Stimulated activated CD4-positive, alpha-beta T cell treated with anti-CD3 and anti-CD28 coated beads, Interleukin-1b, Interleukin-23, amount 100 ng/mL, for 24 hours (primary cell): ENCODE data around the gene RTKN2.
"Not testable (repeated sequence)": the region's sequence is repeated elsewhere in the genome, so short reads cannot be mapped to it uniquely, and the experiment has no call there.

Experiments used
- DNase-seq, 4 experiments: peaks; one replicate each; pipeline ENCODE4 v3.0.0-alpha.2; 2020; ENCODE audit warnings: low read depth in 4 of 4, low spot score in 1 of 4

The RTKN2 gene

GRCh38 chr10:62259998-62260397, 8.6 kb downstream of the RTKN2 start:
- DNase-seq, result no peak

GRCh38 chr10:62259456-62259855, 9.2 kb downstream of the RTKN2 start:
- no peak for DNase-seq

DNA sequence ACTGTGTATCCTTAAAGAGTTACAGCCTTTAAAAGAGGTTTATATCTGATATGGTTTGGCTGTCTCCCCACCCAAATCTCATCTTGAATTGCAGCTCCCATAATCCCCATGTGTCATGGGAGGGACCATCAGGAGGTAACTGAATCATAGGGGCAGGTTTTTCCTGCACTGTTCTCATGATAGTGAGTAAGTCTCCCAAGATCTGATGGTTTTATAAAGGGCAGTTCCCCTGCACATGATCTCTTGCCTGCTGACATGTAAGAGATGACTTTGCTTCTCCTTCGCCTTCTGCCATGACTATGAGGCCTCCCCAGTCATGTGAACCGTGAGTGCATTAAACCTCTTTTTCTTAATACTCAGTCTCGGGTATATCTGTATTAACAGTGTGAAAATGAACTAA, 9.7 kb downstream of the RTKN2 start:
- no peak for DNase-seq

- no peak for DNase-seq
These were observed 14.9 kb downstream of the RTKN2 start for GRCh38 chr10:62253704-62254103.

DNA sequence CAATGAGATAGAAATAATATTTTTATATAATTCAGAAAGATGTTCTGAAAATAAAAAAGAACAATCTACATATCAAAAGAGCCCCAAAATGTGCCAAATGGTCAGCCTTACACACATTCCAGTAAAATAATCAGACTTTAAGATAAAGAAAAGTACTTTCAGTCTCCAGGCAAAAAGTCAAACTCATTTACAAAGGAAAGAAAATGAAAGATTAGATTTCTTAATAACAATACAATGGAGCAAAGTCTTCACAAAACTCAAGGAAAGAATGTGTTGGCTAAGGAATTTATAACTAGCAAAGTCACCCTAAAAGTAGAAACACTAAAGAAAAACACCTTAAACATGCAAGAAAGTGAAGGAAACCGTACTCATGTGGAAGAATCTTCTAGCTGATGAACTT, 16.6 kb downstream of the RTKN2 start:
- DNase-seq, result no peak

GRCh38 chr10:62250594-62251198, 17.9 kb downstream of the RTKN2 start:
- no peak for DNase-seq

DNA sequence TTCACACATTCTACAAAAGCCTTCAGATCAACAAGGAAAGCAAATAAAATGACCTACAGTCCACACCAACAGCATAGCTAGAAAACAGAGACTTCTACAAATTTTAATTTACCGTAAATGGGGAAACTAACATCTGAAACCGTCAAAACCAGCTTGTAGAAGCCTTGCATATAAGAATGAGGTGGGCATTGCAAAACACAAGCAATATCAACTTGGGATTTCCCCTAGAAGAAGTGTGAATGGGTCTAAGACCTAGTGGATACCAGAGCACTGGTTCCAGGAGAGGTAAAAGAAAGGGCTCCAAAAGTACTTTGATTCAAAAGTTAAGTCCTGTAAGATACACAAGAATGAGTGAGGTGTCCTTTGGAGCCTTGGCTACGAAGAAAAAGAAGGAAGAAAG, 18.7 kb downstream of the RTKN2 start:
- no peak for DNase-seq

DNA sequence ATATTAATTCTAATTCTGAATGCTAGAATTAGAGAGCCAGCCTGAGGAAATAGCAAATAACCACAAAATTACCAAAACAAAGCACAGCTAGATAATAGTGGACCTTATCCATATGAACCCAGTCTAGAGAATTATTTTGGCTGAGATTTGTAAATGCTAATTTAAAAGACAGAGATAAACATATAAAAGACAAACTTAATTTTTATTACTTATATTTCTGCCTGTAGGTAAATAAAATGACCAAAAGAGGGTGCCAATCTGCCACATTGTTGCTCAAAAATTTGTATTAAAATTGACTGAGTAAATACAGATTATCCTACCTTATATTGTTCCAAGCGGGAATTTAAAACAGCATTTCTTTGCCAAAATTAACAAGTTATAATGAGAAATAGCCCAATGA, 20.2 kb downstream of the RTKN2 start:
- no peak for DNase-seq

- peak in 1 of 4 experiments; percentile 24 for DNase-seq
These were observed 23.7 kb downstream of the RTKN2 start for GRCh38 chr10:62244785-62245467.

GRCh38 chr10:62244088-62244487, 24.6 kb downstream of the RTKN2 start:
- DNase-seq, result no peak

GRCh38 chr10:62243647-62243997, 25.0 kb downstream of the RTKN2 start:
- DNase-seq, result no peak

- not testable (repeated sequence) for DNase-seq
These were observed 25.5 kb downstream of the RTKN2 start for GRCh38 chr10:62242965-62243646.

DNA sequence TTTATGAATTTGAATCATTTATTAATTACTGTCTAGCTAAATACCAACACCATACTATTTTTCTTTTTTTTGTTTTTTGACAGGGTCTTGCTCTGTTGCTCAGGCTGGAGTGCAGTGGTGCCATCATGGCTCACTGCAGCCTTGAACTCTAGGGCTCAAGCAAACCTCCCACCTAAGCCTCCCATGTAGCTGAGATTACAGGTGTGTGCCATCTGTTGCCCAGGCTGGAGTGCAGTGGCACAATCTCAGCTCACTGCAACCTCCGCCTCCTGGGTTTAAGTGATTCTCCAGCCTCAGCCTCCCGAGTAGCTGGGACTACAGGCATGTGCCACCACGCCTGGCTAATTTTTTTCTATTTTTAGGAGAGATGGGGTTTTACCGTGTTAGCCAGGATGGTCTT, 27.1 kb downstream of the RTKN2 start:
- not testable (repeated sequence) for DNase-seq

DNA sequence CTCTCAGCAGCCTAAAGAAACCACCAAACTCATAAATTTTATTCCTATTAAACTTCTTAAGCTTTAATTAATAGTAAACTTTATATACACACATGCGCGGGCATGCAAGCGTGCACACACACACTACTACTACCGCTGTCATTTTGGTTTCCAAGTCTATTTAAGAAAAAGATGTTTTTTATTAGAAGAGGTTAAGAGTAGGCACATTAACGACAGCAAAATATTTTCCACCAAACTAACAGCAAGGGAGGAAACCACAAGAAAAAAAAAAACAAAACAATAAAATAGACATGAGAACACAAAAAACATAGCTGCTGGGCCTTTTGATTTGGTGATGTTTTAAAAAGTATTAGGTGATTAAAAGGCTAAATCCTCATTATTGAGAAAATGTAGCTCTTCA, 28.6 kb downstream of the RTKN2 start:
- DNase-seq, result no peak

GRCh38 chr10:62238880-62239279, 29.8 kb downstream of the RTKN2 start:
- no peak for DNase-seq

DNA sequence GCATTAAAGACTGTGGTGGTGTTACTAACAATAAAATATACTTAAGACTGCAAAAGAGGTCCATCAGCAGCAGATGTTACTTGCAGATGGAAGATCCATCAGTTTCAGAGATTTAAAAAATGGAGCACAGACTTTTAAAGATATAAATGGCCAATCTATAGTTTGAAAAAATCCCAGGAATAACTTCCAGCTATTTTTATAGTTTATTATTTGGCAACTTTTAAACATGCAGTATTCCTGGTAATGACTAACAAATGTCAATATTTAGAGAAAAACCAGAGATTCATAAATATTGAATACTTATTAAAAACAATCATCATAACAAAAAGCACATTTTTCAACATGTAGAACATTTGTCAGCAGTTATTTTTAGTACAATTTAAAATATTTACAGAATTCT, 30.7 kb downstream of the RTKN2 start:
- no peak for DNase-seq

GRCh38 chr10:62237506-62237905, 31.1 kb downstream of the RTKN2 start:
- no peak for DNase-seq

- DNase-seq, result no peak
These were observed 34.5 kb downstream of the RTKN2 start for GRCh38 chr10:62234077-62234605.

DNA sequence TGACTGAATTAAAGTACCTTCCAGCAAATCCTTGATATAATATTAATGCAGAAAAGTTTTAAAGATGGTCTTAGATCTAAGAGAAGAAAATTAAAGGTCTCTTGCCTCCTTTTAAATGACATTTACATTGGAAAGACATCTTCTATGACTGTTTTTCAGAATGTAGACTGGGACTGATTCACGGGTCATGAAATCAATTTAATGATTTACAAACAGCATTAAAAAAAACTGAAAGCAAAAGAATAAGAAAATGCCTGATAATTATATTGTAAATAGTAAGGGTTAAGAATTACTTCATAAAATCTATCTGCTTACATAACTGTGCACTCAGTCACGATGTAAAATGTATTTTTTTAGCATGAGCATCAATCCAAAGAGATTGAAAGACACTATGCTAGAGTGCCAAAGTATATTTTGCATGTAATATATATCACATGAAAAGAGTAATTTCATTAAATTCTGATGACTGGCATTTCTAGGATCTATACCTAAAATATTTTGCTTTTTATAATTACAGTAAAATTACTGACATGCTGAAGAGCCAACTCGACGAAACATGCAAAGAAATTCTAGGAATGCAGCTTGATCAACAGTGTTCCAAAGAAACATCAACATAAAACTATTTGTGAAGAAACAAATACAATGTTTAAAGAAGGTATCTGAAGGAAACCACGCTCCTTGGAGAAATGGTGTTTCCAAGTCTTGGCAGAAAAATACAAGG, 35.1 kb downstream of the RTKN2 start:
- DNase-seq, result no peak

DNA sequence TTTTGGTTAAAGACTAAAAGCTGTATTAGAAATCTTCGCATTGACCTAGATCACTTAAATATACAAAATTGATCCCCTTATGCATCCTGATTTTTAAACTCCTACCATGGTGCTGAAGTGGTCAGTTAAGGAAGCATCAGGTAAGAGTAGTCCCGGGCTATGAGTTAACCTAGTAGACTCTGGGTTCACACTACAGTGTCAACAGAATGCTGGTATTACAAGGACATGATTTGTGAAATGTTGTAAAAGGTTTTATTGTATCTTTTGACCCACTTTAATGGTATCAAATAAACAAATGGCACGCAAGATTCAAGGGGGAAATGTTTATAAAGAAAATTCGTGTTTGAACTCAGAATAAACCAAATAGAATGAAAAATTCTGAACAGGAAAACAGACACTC, 36.8 kb downstream of the RTKN2 start:
- DNase-seq, result no peak

DNA sequence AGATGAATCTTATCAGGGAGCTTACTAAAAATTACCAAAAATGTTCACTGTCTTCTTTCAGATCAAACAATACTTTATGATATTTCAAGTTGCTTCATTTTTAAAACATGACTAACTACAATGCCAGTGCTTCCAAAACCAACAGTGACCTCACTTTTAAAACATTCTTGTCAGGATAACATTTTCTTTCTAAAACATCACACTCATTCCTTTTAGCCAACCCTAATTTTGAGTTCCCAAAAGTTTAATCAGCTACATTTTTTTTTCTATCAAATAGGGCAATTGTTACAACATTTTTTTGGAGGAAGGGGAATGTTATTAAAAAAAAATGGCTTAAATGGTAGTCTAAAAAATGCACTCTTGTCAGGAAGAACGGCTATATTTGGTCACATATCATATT, 37.3 kb downstream of the RTKN2 start:
- no peak for DNase-seq
